HepG2 (cell line): ENCODE measurements around the gene TACC3. TPM values are rescaled to one million over a fixed set of nuclear protein-coding genes. Genes with fewer than 3 reads are reported as not detected.
A peak's percentile ranks its signal among the peaks of the same experiment; 100 is the strongest.

ENCODE experiments used
- BORCS8-MEF2B ChIP-seq: sonication (generic); formaldehyde crosslinking; IDR thresholded peaks from 2 replicates; pipeline ENCODE4 v1.8.0; 2022; ENCODE audit warnings: mild to moderate bottlenecking, missing genetic modification reagents
- EZH2 ChIP-seq: conservative IDR thresholded peaks from 2 replicates; pipeline ENCODE4 v1.6.1; 2012; ENCODE audit warnings: mild to moderate bottlenecking, low read depth, low read length, moderate library complexity
- GLI4 ChIP-seq: sonication (generic); formaldehyde crosslinking; IDR thresholded peaks from 2 replicates; pipeline ENCODE4 v1.5.1; 2020; ENCODE audit warnings: missing genetic modification reagents, mild to moderate bottlenecking, moderate library complexity, borderline replicate concordance
- GTF2F1 ChIP-seq: fragments of 150-350 bp; IDR thresholded peaks from 2 replicates; pipeline ENCODE4 v1.6.1; 2014; ENCODE audit warnings: low read length
- HNRNPLL ChIP-seq: fragments of 200-400 bp; formaldehyde crosslinking; IDR thresholded peaks from 2 replicates; pipeline ENCODE4 v1.6.1; 2017; ENCODE audit warnings: mild to moderate bottlenecking, low read depth, low read length; ENCODE audit not compliant: poor library complexity, severe bottlenecking
- MYPOP ChIP-seq: sonication (generic); formaldehyde crosslinking; IDR thresholded peaks from 2 replicates; pipeline ENCODE4 v1.8.1; 2023; ENCODE audit warnings: mild to moderate bottlenecking, moderate library complexity, missing genetic modification reagents
- NBN ChIP-seq: fragments of 450-650 bp; conservative IDR thresholded peaks from 2 replicates; pipeline ENCODE4 v1.6.1; 2017
- NCOA5 ChIP-seq: sonication (generic); formaldehyde crosslinking; IDR thresholded peaks from 2 replicates; pipeline ENCODE4 v1.4.0; 2020; ENCODE audit warnings: missing genetic modification reagents
- PHF5A ChIP-seq: IDR thresholded peaks from one replicate; pipeline ENCODE4 v1.6.1; 2018; ENCODE audit warnings: low read depth, missing genetic modification reagents; ENCODE audit not compliant: unreplicated experiment
- PHF8 ChIP-seq: sonication (generic); formaldehyde crosslinking; IDR thresholded peaks from 2 replicates; pipeline ENCODE4 v1.5.0; 2020; ENCODE audit warnings: missing genetic modification reagents
- ZBTB14 ChIP-seq: sonication (generic); formaldehyde crosslinking; IDR thresholded peaks from 2 replicates; pipeline ENCODE4 v1.4.0; 2020; ENCODE audit warnings: missing genetic modification reagents
- ZFP62 ChIP-seq: sonication (generic); formaldehyde crosslinking; IDR thresholded peaks from 2 replicates; pipeline ENCODE4 v1.4.0; 2020; ENCODE audit warnings: missing genetic modification reagents
- ZNF142 ChIP-seq: sonication (generic); formaldehyde crosslinking; IDR thresholded peaks from 2 replicates; pipeline ENCODE4 v1.4.0; 2020; ENCODE audit warnings: missing genetic modification reagents
- ZNF281 ChIP-seq: sonication (generic); formaldehyde crosslinking; IDR thresholded peaks from 2 replicates; pipeline ENCODE4 v1.4.0; 2020; ENCODE audit warnings: missing genetic modification reagents, borderline replicate concordance
- ZNF530 ChIP-seq: sonication (generic); formaldehyde crosslinking; IDR thresholded peaks from 2 replicates; pipeline ENCODE4 v1.5.0; 2020; ENCODE audit warnings: low read depth, mild to moderate bottlenecking, missing genetic modification reagents
- ZNF644 ChIP-seq: IDR thresholded peaks from 2 replicates; pipeline ENCODE4 v1.6.1; 2016; ENCODE audit warnings: low read depth
- polyA plus RNA-seq, 8 experiments: library from polyadenylated mRNA; depleted of rRNA in 3 of 8; stranded (reverse) in 7 of 8; unstranded in 1 of 8; fragments of >200 nt; fragmentation: Illumina TruSeq in 4 of 8; extraction: Trizol in 4 of 8; gene quantifications; 2 replicates each; pipeline versions ENCODE4 v1.2.1 to v1.2.3, GENCODE V29; 2011 to 2016; ENCODE audit warnings: low read depth in 4 of 8, missing spikeins in 1 of 8, mixed read lengths in 1 of 8; ENCODE audit not compliant: insufficient read depth in 1 of 8
- total RNA-seq, 5 experiments: library from RNA; depleted of rRNA; stranded (reverse); fragments of >200 nt; fragmentation: Illumina TruSeq; extraction: Trizol; gene quantifications; 2 replicates each; pipeline ENCODE4 v1.2.3, GENCODE V29; 2016; ENCODE audit warnings: low read depth in 1 of 5

TACC3 gene
- total and polyA plus RNA-seq, 2 of the 13 experiments (the other 11 are each of a cell fraction or from before 2014, with no cell fraction given): 20.3 to 21.2 TPM

- no peak for TF ChIP-seq NCOA5 (CRISPR knock-in tag)
- no peak for TF ChIP-seq GLI4 (CRISPR knock-in tag)
- TF ChIP-seq NBN: no peak
- TF ChIP-seq ZBTB14 (CRISPR knock-in tag): no peak
- no peak for TF ChIP-seq ZFP62
- no peak for TF ChIP-seq MYPOP (CRISPR knock-in tag)
- TF ChIP-seq ZNF281 (CRISPR knock-in tag): no peak
- TF ChIP-seq BORCS8-MEF2B: peak; percentile 17; the same call in 1 of the 2 replicates
- no peak for TF ChIP-seq ZNF644
- 0 out of 2 replicates have a peak, but pooled peaks have one; percentile 62 for TF ChIP-seq ZNF142 (CRISPR knock-in tag)
- TF ChIP-seq EZH2: no peak
- no peak for TF ChIP-seq PHF5A
- TF ChIP-seq PHF8 (CRISPR knock-in tag): peak; percentile 83
- TF ChIP-seq HNRNPLL: no peak
- no peak for TF ChIP-seq ZNF530 (CRISPR knock-in tag)
- TF ChIP-seq GTF2F1: no peak
These were observed 948 bp upstream of the TACC3 start (continued) for GRCh38 chr4:1720163-1720983.
